Smooth muscle cell of bladder (primary cell): ENCODE results near the gene GFY. TPM values are rescaled to one million over a fixed set of nuclear protein-coding genes. Genes with fewer than 3 reads are reported as not detected.

Source experiments
- total RNA-seq: library from RNA; depleted of rRNA; stranded (reverse); fragments of >200 nt; gene quantifications from 2 replicates; pipeline ENCODE4 v1.2.3, GENCODE V29; 2014

GFY gene
- total RNA-seq, result not detected in 2 replicates

GRCh38 chr19:49425178-49425577 is at the start of gene GFY:
Gene GFY, plus strand, starts transcription at chr19:49425388. Its CDS starts 1,043 bp downstream, at chr19:49426431.

GRCh38 chr19:49387936-49388372 is 37.2 kb upstream of the GFY start, which contains the start of gene KASH5:
Gene KASH5, plus strand, starts transcription at chr19:49388249. Its CDS starts 2,635 bp downstream, at chr19:49390884.

GRCh38 chr19:49423071-49423984 is 1.9 kb upstream of the GFY start, which contains the start of gene PTH2:
Gene PTH2, minus strand, starts transcription at chr19:49423441. Its CDS starts 102 bp downstream, at chr19:49423339.

GRCh38 chr19:49441210-49441959 is 16.2 kb downstream of the GFY start, which contains the start of gene SLC17A7:
Gene SLC17A7, minus strand, starts transcription at chr19:49441527. Its CDS starts 148 bp downstream, at chr19:49441379.

GRCh38 chr19:49451430-49452181 is 26.4 kb downstream of the GFY start, which contains the start of gene PIH1D1:
Gene PIH1D1, minus strand, starts transcription at chr19:49451814. Its CDS starts 240 bp downstream, at chr19:49451574.

GRCh38 chr19:49453013-49453756 is 28.0 kb downstream of the GFY start, which contains the start of gene ALDH16A1:
Gene ALDH16A1, plus strand, starts transcription at chr19:49453225. Its CDS starts 107 bp downstream, at chr19:49453332.

GRCh38 chr19:49473868-49474541 is 48.8 kb downstream of the GFY start, which contains the start of gene FLT3LG:
Gene FLT3LG, plus strand, starts transcription at chr19:49474215. Its CDS starts 425 bp downstream, at chr19:49474640.

Other genes with a start within 250 kb of the GFY start
- gene SLC6A16, start 100.2 kb upstream of the GFY start, total RNA-seq, result 0.09 TPM in 1 of 2 replicates, not detected in the other
- gene CD37, start 90.0 kb upstream of the GFY start, total RNA-seq, result not detected in 2 replicates
- gene TEAD2, start 63.0 kb upstream of the GFY start, total RNA-seq, result 15.9 and 16.4 TPM in 2 replicates
- gene DKKL1, start 61.5 kb upstream of the GFY start, total RNA-seq, result 0.14 TPM in 1 of 2 replicates, not detected in the other
- gene KASH5, start 37.1 kb upstream of the GFY start, total RNA-seq, result not detected in 2 replicates
- not detected in 2 replicates for gene PTH2, start 1.9 kb upstream of the GFY start, total RNA-seq
- gene SLC17A7, start 16.1 kb downstream of the GFY start, total RNA-seq, result not detected in 2 replicates
- 116 and 119 TPM in 2 replicates for gene PIH1D1, start 26.4 kb downstream of the GFY start, total RNA-seq
- 14.6 and 19.9 TPM in 2 replicates for gene ALDH16A1, start 27.8 kb downstream of the GFY start, total RNA-seq
- 2.8 and 3.4 TPM in 2 replicates for gene FLT3LG, start 48.8 kb downstream of the GFY start, total RNA-seq
- gene RPL13A, start 62.2 kb downstream of the GFY start, total RNA-seq, result 3,737 and 4,063 TPM in 2 replicates
- 4,212 and 4,389 TPM in 2 replicates for gene RPS11, start 71.0 kb downstream of the GFY start, total RNA-seq
- gene FCGRT, start 87.3 kb downstream of the GFY start, total RNA-seq, result 31.9 and 39.8 TPM in 2 replicates
- 290 and 398 TPM in 2 replicates for gene RCN3, start 102.6 kb downstream of the GFY start, total RNA-seq
- 64.4 and 81.6 TPM in 2 replicates for gene NOSIP, start 155.2 kb downstream of the GFY start, total RNA-seq
- gene PRRG2, start 155.9 kb downstream of the GFY start, total RNA-seq, result 0.43 and 0.83 TPM in 2 replicates
- gene PRR12, start 165.8 kb downstream of the GFY start, total RNA-seq, result 0.71 and 1.1 TPM in 2 replicates
- 28.4 and 43.1 TPM in 2 replicates for gene RRAS, start 214.8 kb downstream of the GFY start, total RNA-seq
- gene SCAF1, start 216.8 kb downstream of the GFY start, total RNA-seq, result 6.0 and 8.2 TPM in 2 replicates
- 37.3 and 55.5 TPM in 2 replicates for gene IRF3, start 240.5 kb downstream of the GFY start, total RNA-seq
- gene BCL2L12, start 240.5 kb downstream of the GFY start, total RNA-seq, result 1.7 and 3.9 TPM in 2 replicates